ENCODE data around the gene LRRC61. TPM values are rescaled to one million over a fixed set of nuclear protein-coding genes. Genes with fewer than 3 reads are reported as not detected.

Gene LRRC61
- total RNA-seq, 1 experiment from 2014 or later, result 35.8 TPM

DNA sequence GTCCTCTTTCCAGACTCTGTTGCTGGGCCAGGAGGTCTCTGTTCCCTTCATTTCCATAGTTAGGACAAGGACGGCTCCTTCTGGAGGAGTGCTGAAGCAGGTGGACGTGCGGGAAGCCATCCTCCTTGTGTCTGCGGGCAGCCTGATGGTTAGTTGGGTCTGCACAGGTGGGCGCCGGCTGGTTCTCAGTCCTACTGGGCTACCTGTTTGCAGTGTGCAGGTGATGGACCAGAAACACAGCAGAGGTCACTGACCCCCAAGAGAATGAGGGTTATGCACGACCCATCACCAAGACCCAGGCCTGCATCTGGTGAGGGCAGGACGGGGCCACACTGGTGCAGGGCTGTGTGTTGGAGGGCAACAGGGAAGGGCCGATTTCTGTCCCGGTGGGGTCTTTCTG, 10.5 kb downstream of the LRRC61 start:
- H3K9me3 ChIP-seq, result no peaks in the 10 kb centered on the region
- no TSS peak for BruUV-seq (replicated peaks)
- intact Hi-C loops (cut with micrococcal nuclease; ENCODE audit: unreplicated experiment), result no loop called here
- H3K4me3 ChIP-seq (ENCODE audit: low read depth, low read length), result no peak overlapping the region
- no peak for DNase-seq
- H3K36me3 ChIP-seq (ENCODE audit: control insufficient read depth, insufficient read depth, low read length), result peaks cover 6% of the 10 kb centered on the region
- no peaks in the 10 kb centered on the region for H3K4me1 Mint-ChIP-seq (ENCODE audit: low read depth, unreplicated experiment)
- no peaks in the 10 kb centered on the region for H3K4me1 ChIP-seq
- CTCF ChIA-PET, result no interaction called here
- H3K27me3 Mint-ChIP-seq (ENCODE audit: insufficient read depth, unreplicated experiment), result no peaks in the 10 kb centered on the region
- no peaks in the 10 kb centered on the region for H3K9me3 Mint-ChIP-seq (ENCODE audit: unreplicated experiment)
- no peak overlapping the region for H3K27ac Mint-ChIP-seq (ENCODE audit: unreplicated experiment)
- POLR2A ChIA-PET, result no interaction called here
- no peak overlapping the region for H3K4me3 Mint-ChIP-seq (ENCODE audit: unreplicated experiment)
- no peaks in the 10 kb centered on the region for H3K27me3 ChIP-seq (replicated peaks; ENCODE audit: control insufficient read depth, insufficient read depth, low read length)
- TF ChIP-seq, protein P1, sequence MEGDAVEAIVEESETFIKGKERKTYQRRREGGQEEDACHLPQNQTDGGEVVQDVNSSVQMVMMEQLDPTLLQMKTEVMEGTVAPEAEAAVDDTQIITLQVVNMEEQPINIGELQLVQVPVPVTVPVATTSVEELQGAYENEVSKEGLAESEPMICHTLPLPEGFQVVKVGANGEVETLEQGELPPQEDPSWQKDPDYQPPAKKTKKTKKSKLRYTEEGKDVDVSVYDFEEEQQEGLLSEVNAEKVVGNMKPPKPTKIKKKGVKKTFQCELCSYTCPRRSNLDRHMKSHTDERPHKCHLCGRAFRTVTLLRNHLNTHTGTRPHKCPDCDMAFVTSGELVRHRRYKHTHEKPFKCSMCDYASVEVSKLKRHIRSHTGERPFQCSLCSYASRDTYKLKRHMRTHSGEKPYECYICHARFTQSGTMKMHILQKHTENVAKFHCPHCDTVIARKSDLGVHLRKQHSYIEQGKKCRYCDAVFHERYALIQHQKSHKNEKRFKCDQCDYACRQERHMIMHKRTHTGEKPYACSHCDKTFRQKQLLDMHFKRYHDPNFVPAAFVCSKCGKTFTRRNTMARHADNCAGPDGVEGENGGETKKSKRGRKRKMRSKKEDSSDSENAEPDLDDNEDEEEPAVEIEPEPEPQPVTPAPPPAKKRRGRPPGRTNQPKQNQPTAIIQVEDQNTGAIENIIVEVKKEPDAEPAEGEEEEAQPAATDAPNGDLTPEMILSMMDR (IDR thresholded peaks at IDR 0.05; ENCODE audit: insufficient read depth in 1 of 2, low read depth in 1 of 2, low read length in 1 of 2, severe bottlenecking in 1 of 2, unreplicated experiment in 1 of 2), result no peak
- peaks cover 27% of the 10 kb centered on the region for H3K36me3 Mint-ChIP-seq (ENCODE audit: insufficient read depth, unreplicated experiment)

DNA sequence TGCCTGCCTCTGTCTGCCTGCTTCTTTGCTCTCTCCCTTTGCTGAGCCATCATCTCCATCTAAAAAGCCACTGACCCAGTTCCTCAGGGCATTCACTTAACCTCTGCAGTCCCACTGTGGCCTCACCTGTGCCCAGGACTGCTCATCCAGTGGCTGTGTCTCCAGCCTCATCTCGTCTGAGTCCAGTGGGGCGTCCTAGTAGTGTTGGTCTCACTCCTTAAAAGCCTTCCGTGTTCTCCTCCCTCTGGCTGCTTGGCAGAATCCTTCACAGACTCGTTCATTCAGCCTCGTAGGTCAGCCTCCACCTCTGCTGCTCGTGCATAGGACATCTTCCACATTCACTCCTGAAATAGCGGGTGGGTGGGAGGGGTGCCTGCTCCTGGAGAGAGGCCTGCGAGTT, 11.0 kb downstream of the LRRC61 start:
- ChIA-PET CTCF (no interaction called here), POLR2A (no interaction called here)
- TF ChIP-seq, protein P1 (IDR thresholded peaks at IDR 0.05; ENCODE audit: insufficient read depth in 1 of 2, low read depth in 1 of 2, low read length in 1 of 2, severe bottlenecking in 1 of 2, unreplicated experiment in 1 of 2), result no peak
- H3K9me3 ChIP-seq, result no peaks in the 10 kb centered on the region
- H3K4me3 ChIP-seq (ENCODE audit: low read depth, low read length), result no peak overlapping the region
- Mint-ChIP-seq H3K36me3 (ENCODE audit: insufficient read depth, unreplicated experiment) (peaks cover 23% of the 10 kb centered on the region), H3K27ac (ENCODE audit: unreplicated experiment) (no peak overlapping the region), H3K4me1 (ENCODE audit: low read depth, unreplicated experiment) (no peaks in the 10 kb centered on the region), H3K4me3 (ENCODE audit: unreplicated experiment) (no peak overlapping the region), H3K27me3 (ENCODE audit: insufficient read depth, unreplicated experiment) (no peaks in the 10 kb centered on the region), H3K9me3 (ENCODE audit: unreplicated experiment) (no peaks in the 10 kb centered on the region)
- H3K36me3 ChIP-seq (ENCODE audit: control insufficient read depth, insufficient read depth, low read length), result peaks cover 6% of the 10 kb centered on the region
- H3K4me1 ChIP-seq, result no peaks in the 10 kb centered on the region
- no peak for DNase-seq
- no peaks in the 10 kb centered on the region for H3K27me3 ChIP-seq (replicated peaks; ENCODE audit: control insufficient read depth, insufficient read depth, low read length)
- intact Hi-C loops (cut with micrococcal nuclease; ENCODE audit: unreplicated experiment), result no loop called here
- BruUV-seq (replicated peaks), result no TSS peak

- TF ChIP-seq, protein P1 (IDR thresholded peaks at IDR 0.05; ENCODE audit: insufficient read depth in 1 of 2, low read depth in 1 of 2, low read length in 1 of 2, severe bottlenecking in 1 of 2, unreplicated experiment in 1 of 2), result no peak
- POLR2A ChIA-PET, result no interaction called here
- no peaks in the 10 kb centered on the region for H3K27me3 ChIP-seq (replicated peaks; ENCODE audit: control insufficient read depth, insufficient read depth, low read length)
- intact Hi-C loops (cut with micrococcal nuclease; ENCODE audit: unreplicated experiment), result no loop called here
- H3K4me3 Mint-ChIP-seq (ENCODE audit: unreplicated experiment), result no peak overlapping the region
- H3K4me1 Mint-ChIP-seq (ENCODE audit: low read depth, unreplicated experiment), result no peaks in the 10 kb centered on the region
- H3K9me3 ChIP-seq, result no peaks in the 10 kb centered on the region
- no peaks in the 10 kb centered on the region for H3K27me3 Mint-ChIP-seq (ENCODE audit: insufficient read depth, unreplicated experiment)
- no peak overlapping the region for H3K27ac Mint-ChIP-seq (ENCODE audit: unreplicated experiment)
- no peaks in the 10 kb centered on the region for H3K4me1 ChIP-seq
- peaks cover 20% of the 10 kb centered on the region for H3K36me3 Mint-ChIP-seq (ENCODE audit: insufficient read depth, unreplicated experiment)
- no peak overlapping the region for H3K4me3 ChIP-seq (ENCODE audit: low read depth, low read length)
- BruUV-seq (replicated peaks), result no TSS peak
- H3K9me3 Mint-ChIP-seq (ENCODE audit: unreplicated experiment), result no peaks in the 10 kb centered on the region
- H3K36me3 ChIP-seq (ENCODE audit: control insufficient read depth, insufficient read depth, low read length), result peaks cover 5% of the 10 kb centered on the region; the same call in 1 of the 2 replicates
- DNase-seq, result no peak
- CTCF ChIA-PET, result no interaction called here
Measured at GRCh38 chr7:150335108-150335773, 12.1 kb downstream of the LRRC61 start.

All from Caco-2 (cell line).